KOPT-K1 (cell line): ENCODE data around the gene INHBE.
A peak's percentile ranks its signal among the peaks of the same experiment; 100 is the strongest.
"Not testable (repeated sequence)": the region's sequence is repeated elsewhere in the genome, so short reads cannot be mapped to it uniquely, and the experiment has no call there.

Source experiments
- H3K27ac ChIP-seq: fragments of 200-600 bp; sonication (generic); 2 replicates; pipeline ENCODE4 v1.5.1; 2016; ENCODE audit warnings: antibody characterized with exemption, mild to moderate bottlenecking, low read depth, low read length; ENCODE audit not compliant: poor library complexity, severe bottlenecking
- H3K36me3 ChIP-seq: fragments of 200-600 bp; sonication (generic); 2 replicates; pipeline ENCODE4 v1.5.1; 2017; ENCODE audit warnings: antibody characterized with exemption, mild to moderate bottlenecking, low read length, moderate library complexity; ENCODE audit not compliant: insufficient read depth
- H3K9me3 ChIP-seq: fragments of 200-600 bp; sonication (generic); 2 replicates; pipeline ENCODE4 v1.5.1; 2017; ENCODE audit warnings: antibody characterized with exemption, low read length, mild to moderate bottlenecking; ENCODE audit not compliant: insufficient read depth, poor library complexity, severe bottlenecking

The INHBE gene

DNA sequence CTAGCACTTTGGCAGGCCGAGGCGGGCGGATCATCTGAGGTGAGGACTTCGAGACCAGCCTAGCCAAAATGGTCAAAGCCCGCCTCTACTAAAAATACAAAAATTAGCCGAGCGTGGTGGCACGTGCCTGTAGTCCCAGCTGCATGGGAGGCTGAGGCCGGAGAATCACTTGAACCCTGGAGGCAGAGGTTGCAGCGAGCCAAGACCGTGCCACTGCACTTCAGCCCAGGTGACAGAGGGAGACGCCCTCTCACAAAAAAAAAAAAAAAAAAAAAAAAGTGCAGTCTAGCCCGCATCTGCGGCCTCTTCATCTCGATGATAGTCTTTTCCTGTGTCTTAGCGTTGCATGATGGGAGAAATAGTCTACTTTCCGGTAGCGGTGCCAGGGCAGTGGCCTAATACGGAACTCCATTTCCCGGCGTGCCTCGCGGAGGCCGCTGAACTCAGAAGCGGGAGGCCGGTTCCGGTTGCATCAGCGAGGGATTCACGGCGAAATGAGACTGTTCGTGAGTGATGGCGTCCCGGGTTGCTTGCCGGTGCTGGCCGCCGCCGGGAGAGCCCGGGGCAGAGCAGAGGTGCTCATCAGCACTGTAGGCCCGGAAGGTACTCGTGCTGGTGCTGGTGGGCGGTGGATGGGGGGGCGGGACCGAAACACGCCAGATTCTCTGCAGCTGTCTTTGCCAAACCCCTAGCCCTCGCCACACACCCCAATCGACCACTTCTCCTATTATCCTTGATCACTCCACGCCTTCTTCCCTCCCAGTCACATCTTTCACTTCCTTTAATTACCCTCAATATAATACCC, 32.7 kb downstream of the INHBE start, which contains the start of gene MARS1:
MARS1 (plus strand) TSS at position 472 of the 805 bp plus-strand sequence; CDS start at position 495, 23 bp downstream.
- H3K27ac ChIP-seq = peak within 1 kb of the TSS; percentile 76

DNA sequence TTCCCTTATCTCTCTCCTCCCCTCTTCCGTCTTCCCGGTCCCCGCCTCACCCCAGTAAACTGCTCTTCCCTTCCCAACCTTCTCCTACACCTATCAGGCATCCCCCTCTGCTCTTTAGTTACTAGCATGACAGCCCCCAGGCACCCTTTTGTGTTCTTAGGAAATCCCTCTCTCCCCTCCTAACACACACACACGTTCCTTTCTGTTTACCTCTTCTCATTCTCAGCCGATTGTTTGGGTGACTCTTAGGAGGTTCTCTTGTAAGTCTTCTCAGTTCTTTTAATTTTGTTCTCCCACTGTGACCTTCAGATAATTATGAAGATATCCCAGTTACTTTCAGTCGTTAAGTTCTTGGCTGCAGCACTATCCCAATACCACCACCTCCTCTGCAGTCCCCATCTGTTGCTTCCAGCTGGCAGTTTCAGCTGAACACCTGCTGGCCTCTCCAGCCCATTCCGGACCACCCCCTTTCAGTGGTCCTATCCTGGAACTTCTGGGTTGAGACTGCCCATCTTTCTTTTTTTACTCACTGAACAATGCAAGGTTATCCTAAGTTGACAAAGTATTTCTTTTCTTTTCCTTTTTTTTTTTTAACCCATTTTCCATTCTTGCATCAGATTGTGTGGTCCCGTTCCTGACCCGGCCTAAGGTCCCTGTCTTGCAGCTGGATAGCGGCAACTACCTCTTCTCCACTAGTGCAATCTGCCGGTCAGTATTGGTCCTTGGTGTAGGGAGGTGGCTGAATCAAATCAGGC, 33.5 kb downstream of the INHBE start:
- H3K36me3 ChIP-seq = peaks cover 43% of the 10 kb centered on the region
- H3K9me3 ChIP-seq = no peaks in the 10 kb centered on the region
- H3K27ac ChIP-seq = peak overlapping the region; percentile 76

More for the DNA sequence above, 32.7 kb downstream of the INHBE start, which contains the start of gene MARS1:
- Histone ChIP-seq H3K36me3 (peaks cover 40% of the 10 kb centered on the region), H3K9me3 (no peaks in the 10 kb centered on the region)

DNA sequence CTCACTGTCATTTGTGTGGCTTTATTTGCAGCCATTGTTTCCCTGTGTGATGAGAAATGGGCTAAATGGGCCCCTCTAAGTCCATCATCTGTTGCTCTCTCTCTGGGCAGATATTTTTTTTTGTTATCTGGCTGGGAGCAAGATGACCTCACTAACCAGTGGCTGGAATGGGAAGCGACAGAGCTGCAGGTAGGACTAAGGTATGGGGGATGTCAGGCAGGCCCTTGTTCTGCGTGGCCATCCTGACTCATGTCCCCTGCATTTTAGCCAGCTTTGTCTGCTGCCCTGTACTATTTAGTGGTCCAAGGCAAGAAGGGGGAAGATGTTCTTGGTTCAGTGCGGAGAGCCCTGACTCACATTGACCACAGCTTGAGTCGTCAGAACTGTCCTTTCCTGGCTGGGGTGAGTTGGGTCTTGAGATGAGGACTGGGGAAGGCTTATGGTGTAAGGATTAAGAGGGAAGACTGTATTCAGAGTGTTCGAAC, 34.1 kb downstream of the INHBE start:
- peak overlapping the region; percentile 76 for H3K27ac ChIP-seq
- H3K36me3 ChIP-seq = peaks cover 47% of the 10 kb centered on the region
- H3K9me3 ChIP-seq = no peaks in the 10 kb centered on the region

DNA sequence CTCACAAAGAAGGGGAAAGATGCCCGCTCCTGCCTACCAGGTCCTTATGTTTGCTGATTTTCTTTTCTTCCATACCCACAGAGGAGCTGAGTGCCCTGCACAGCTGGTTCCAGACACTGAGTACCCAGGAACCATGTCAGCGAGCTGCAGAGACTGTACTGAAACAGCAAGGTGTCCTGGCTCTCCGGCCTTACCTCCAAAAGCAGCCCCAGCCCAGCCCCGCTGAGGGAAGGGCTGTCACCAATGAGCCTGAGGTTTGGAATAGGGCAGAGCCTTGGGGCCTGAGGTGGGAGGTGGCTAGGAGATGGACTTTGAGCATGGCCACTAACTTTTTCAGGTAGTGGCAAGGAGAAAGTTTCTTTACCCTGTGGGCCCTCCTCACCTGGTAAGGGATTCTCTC, 35.0 kb downstream of the INHBE start:
- Histone ChIP-seq H3K9me3 (no peaks in the 10 kb centered on the region), H3K27ac (no peak overlapping the region), H3K36me3 (peaks cover 52% of the 10 kb centered on the region)

DNA sequence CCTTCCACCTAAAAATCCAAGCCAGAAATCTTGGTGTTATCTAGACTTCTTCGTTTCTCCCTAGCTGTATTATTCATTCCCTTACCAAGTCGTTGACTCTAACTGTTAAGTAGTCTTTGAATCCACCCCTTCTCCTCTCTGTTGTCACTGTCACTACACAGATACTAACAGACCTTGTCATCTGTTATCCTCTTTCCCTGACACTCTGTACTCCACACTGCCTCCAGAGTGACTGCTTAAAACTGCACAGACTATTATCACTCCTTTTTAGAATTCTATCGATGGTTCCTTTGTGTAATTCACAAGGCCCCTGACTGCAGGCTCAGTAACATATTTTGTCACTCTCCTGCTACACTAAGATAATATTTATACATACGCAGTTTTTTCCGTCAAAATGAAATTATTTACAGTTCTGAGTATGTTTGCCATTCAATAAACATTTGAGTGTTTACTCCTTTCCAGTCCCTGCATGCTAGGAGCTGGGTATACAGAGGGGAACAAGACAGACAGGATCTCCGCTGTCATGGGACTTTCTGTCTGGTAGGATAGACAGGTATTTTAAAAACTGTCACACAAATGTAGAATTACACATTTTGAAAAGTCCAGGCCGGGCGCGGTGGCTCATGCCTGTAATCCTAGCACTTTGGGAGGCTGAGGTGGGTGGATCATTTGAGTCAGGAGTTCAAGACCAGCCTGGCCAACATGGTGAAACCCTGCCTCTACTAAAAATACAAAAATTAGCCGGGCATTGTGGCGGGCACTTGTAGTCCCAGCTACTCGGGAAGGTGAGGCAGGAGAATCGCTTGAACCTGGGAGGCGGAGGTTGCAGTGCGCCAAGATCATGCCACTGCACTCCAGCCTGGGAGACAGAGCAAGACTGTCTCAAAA, 36.5 kb downstream of the INHBE start:
- no peaks in the 10 kb centered on the region for H3K9me3 ChIP-seq
- H3K27ac ChIP-seq = no peak overlapping the region
- H3K36me3 ChIP-seq = peaks cover 65% of the 10 kb centered on the region

DNA sequence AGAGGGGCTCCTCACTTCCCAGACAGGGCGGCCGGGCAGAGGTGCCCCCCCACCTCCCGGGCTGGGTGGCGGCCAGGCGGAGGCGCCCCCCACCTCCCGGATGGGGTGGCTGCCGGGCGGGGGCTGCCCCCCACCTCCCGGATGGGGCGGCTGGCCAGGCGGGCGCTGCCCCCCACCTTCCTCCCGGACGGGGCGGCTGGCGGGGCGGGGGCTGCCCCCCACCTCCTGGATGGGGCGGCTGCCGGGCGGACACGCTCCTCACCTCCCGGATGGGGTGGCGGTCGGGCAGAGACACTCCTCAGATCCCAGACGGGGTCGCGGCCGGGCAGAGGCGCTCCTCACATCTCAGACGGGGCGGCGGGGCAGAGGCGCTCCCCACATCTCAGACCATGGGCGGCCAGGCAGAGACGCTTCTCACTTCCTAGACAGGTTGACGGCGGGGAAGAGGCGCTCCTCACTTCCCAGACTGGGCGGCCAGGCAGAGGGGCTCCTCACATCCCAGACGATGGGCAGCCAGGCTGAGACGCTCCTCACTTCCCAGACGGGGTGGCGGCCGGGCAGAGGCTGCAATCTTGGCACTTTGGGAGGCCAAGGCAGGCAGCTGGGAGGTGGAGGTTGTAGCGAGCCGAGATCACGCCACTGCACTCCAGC, 40.1 kb downstream of the INHBE start:
- not testable (repeated sequence) for H3K27ac ChIP-seq, H3K9me3 ChIP-seq
- peaks cover 83% of the 10 kb centered on the region for H3K36me3 ChIP-seq

DNA sequence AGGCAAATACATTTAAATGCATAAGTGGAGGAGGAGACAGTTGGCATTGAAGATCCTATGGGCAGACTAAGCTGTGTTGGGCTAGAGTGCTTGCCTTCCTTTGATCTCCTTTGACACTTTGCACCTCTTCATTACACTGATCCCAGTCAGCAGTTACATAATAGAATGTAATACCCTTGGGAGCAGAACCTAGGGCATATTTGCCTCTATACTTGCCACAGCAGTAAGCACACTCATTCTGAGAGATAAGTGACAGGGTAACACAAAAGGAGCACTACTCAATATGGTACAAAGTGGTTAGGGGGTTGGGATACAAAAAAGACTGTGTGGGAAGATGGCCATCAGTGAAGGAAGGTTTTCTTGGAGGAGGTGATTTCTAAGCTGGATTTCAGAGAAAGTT, 41.7 kb downstream of the INHBE start:
- no peaks in the 10 kb centered on the region for H3K9me3 ChIP-seq
- peaks cover 83% of the 10 kb centered on the region for H3K36me3 ChIP-seq
- no peak overlapping the region for H3K27ac ChIP-seq

DNA sequence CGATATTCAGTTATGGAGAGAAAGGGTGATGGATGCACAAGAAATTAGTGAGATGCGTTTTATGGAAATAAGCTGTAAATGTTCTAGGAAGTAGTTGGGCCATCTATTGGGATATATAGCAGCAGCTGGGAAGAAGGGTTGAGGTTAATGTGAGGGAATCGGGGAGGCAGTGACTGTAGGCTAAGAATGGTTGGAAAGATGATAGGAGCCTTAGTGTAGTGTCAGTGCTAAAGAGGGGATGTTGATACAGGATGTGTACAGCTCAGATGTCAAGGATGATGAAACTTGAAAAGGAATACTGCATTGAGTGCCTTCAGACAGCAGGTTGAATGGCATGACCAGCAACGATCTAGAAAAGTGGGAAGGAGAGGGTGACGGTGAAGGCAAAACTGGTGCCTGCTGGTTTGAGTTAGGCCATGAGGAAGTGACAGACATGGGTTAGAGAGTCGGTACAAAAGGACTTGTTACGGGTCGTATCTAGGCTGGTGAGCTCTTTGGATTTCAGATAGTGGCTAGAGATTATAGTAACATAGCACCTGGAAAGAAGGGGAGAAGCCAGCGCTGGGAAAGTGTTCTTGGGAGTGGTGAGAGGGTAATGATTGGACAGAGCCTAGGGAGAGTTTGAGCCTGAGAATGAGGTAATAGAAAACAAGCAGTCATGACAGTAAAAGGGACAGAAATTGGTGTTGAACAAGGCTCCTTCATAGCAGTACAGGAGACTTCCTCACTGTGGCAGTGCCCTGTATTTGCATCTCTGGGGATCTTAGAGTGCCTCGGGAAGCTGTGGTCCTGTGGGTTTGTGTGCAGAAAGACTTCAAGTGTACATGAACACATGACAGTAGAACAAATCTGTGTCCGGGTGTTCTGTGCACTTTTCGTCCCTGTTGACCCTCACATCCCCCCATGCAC, 42.4 kb downstream of the INHBE start:
- H3K36me3 ChIP-seq = peaks cover 84% of the 10 kb centered on the region
- no peak overlapping the region for H3K27ac ChIP-seq
- no peaks in the 10 kb centered on the region for H3K9me3 ChIP-seq

DNA sequence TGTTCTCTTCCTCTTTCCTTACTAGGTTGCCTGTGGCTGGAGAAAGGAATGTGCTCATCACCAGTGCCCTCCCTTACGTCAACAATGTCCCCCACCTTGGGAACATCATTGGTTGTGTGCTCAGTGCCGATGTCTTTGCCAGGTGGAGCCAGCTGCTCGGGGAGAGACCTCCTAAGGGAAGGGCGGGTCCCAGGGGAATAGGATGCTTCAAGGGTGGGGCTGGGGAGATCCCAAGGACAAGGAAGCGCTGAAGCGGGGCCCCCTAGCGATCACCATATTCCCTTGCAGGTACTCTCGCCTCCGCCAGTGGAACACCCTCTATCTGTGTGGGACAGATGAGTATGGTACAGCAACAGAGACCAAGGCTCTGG, 43.0 kb downstream of the INHBE start:
- Histone ChIP-seq H3K9me3 (no peaks in the 10 kb centered on the region), H3K36me3 (peaks cover 84% of the 10 kb centered on the region), H3K27ac (no peak overlapping the region)

DNA sequence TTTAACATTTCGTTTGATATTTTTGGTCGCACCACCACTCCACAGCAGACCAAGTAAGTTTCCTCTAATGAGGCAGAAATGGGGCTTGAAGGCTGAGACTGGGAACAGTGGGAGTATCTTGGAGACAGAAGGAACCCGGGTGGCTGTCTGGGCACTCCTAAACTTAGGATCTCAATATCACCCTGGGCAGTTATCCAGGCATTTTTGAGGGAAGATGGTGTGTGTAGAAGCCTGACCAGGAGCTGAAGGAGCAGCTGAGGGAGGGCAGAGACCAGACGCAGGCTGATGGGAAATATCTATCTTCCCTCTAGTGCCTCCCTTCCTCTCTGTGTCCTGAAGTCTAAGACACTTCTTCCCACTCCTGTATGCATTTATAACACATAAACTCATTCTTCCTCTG, 43.5 kb downstream of the INHBE start:
- Histone ChIP-seq H3K9me3 (no peaks in the 10 kb centered on the region), H3K27ac (no peak overlapping the region), H3K36me3 (peaks cover 88% of the 10 kb centered on the region)

DNA sequence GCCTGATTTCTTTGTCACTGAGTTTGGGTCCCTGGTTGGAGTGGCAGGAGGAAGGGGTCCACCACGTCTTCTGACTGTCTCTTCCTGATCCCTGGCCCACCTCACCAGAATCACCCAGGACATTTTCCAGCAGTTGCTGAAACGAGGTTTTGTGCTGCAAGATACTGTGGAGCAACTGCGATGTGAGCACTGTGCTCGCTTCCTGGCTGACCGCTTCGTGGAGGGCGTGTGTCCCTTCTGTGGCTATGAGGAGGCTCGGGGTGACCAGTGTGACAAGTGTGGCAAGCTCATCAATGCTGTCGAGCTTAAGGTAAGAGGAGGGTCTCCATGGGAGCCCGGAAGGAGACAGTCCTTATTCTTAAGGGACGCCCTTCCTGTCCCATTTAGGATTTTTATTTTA, 45.1 kb downstream of the INHBE start:
- Histone ChIP-seq H3K36me3 (peaks cover 95% of the 10 kb centered on the region), H3K27ac (no peak overlapping the region), H3K9me3 (no peaks in the 10 kb centered on the region)

DNA sequence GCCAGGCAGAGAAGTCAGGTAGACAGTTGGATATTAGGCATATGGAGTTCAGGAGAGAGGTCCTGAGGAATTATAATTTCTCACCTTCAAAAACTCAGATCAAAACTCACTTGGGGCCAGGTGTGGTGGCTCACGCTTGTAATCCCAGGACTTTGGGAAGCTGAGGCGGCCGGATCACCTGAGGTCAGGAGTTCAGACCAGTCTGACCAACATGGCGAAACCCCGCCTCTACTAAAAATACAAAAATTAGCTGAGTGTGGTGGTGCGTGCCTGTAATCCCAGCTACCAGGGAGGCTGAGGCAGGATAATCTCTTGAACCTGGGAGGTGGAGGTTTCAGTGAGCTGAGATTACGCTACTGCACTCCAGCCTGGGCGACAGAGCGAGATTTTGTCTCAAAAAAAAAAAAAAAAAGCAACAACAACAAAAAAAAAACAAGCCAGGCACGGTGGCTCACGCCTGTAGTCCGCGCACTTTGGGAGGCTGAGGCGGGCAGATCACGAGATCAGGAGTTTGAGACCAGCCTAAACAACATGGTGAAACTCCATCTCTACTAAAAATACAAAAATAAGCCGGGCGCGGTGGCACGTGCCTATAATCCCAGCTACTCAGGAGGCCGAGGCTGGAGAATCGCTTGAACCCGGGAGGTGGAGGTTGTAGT, 47.3 kb downstream of the INHBE start:
- H3K36me3 ChIP-seq = peaks cover 90% of the 10 kb centered on the region
- H3K9me3 ChIP-seq, H3K27ac ChIP-seq: not testable (repeated sequence)

DNA sequence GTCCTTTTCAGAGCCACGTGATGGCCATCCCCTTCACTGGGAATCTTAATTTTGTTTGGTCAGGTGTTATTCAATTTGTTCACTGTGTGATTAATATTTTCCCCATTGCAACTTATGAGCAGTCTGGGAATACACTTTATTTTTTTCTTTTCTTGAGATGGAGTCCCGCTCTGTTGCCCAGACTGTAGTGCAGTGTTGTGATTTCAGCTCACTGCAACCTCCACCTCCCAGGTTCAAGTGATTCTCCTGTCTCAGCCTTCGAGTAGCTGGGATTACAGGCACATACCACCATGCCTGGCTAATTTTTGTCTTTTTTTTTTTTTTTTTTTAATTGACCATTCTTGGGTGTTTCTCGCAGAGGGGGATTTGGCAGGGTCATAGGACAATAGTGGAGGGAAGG, 51.4 kb downstream of the INHBE start:
- H3K27ac ChIP-seq, H3K9me3 ChIP-seq: not testable (repeated sequence)
- H3K36me3 ChIP-seq = peaks cover 84% of the 10 kb centered on the region
